Neuronal stem cell (in vitro differentiated cells): ENCODE results near the gene NECAB3.

Source experiments
- DNase-seq: peaks from one replicate; pipeline ENCODE4 v3.0.0-alpha.2; 2013; ENCODE audit warnings: low spot score
- H2AFZ ChIP-seq: one replicate; pipeline ENCODE4 v1.6.1; 2013; ENCODE audit warnings: mild to moderate bottlenecking, low read length, inconsistent platforms
- H2AK5ac ChIP-seq: 2 replicates; pipeline ENCODE4 v1.6.1; 2013; ENCODE audit warnings: low read depth, mild to moderate bottlenecking, inconsistent platforms, low read length, moderate library complexity, mixed read lengths
- H2BK120ac ChIP-seq: 2 replicates; pipeline ENCODE4 v1.6.1; 2013; ENCODE audit warnings: low read depth, mild to moderate bottlenecking, inconsistent platforms, low read length, moderate library complexity, mixed read lengths
- H2BK12ac ChIP-seq: one replicate; pipeline ENCODE4 v1.6.1; 2013; ENCODE audit warnings: low read length, inconsistent platforms
- H2BK15ac ChIP-seq: 2 replicates; pipeline ENCODE4 v1.6.1; 2013; ENCODE audit warnings: mild to moderate bottlenecking, low read length, inconsistent platforms, mixed read lengths
- H2BK5ac ChIP-seq: one replicate; pipeline ENCODE4 v1.6.1; 2013; ENCODE audit warnings: inconsistent platforms, mild to moderate bottlenecking, low read length, moderate library complexity
- H3K14ac ChIP-seq: one replicate; pipeline ENCODE4 v1.6.1; 2013; ENCODE audit warnings: low read length, inconsistent platforms
- H3K18ac ChIP-seq: 2 replicates; pipeline ENCODE4 v1.6.1; 2013; ENCODE audit warnings: low read length, inconsistent platforms
- H3K23ac ChIP-seq: 2 replicates; pipeline ENCODE4 v1.6.1; 2013; ENCODE audit warnings: low read depth, mild to moderate bottlenecking, mixed read lengths, low read length, inconsistent platforms; ENCODE audit not compliant: poor library complexity
- H3K27ac ChIP-seq: replicated peaks from 3 replicates; pipeline ENCODE4 v1.5.1; 2013; ENCODE audit warnings: low read length, inconsistent platforms
- H3K27me3 ChIP-seq, 3 experiments: 2 replicates each; pipeline ENCODE4 v1.6.1; 2013; ENCODE audit warnings: low read length in 3 of 3, mild to moderate bottlenecking in 2 of 3, inconsistent platforms in 1 of 3, low read depth in 1 of 3, mixed read lengths in 1 of 3, moderate library complexity in 1 of 3; ENCODE audit not compliant: control insufficient read depth in 3 of 3, insufficient read depth in 3 of 3
- H3K36me3 ChIP-seq, 2 donors: replicated peaks in 1 of 2; 2 replicates each; pipeline ENCODE4 v1.6.1; 2013; ENCODE audit warnings: low read length in 2 of 2; ENCODE audit not compliant: control insufficient read depth in 2 of 2, insufficient read depth in 2 of 2
- H3K4ac ChIP-seq: 2 replicates; pipeline ENCODE4 v1.6.1; 2013; ENCODE audit warnings: inconsistent platforms, mild to moderate bottlenecking, low read length, moderate library complexity
- H3K4me1 ChIP-seq, 2 donors: 1 replicate in 1 of 2; 2 replicates in 1 of 2; pipeline ENCODE4 v1.6.1; 2013; ENCODE audit warnings: low read length in 2 of 2, low read depth in 1 of 2; ENCODE audit not compliant: control insufficient read depth in 2 of 2, insufficient read depth in 1 of 2
- H3K4me2 ChIP-seq: one replicate; pipeline ENCODE4 v1.6.1; 2013; ENCODE audit warnings: mild to moderate bottlenecking, low read length, inconsistent platforms; ENCODE audit not compliant: insufficient read depth, poor library complexity, severe bottlenecking
- H3K4me3 ChIP-seq, 2 donors: 2 replicates each; pipeline ENCODE4 v1.5.1; 2013; ENCODE audit warnings: low read length in 2 of 2, mild to moderate bottlenecking in 2 of 2, inconsistent platforms in 1 of 2, moderate library complexity in 1 of 2
- H3K79me1 ChIP-seq: one replicate; pipeline ENCODE4 v1.6.1; 2013; ENCODE audit warnings: low read depth, mild to moderate bottlenecking, inconsistent platforms, low read length, moderate library complexity
- H3K9ac ChIP-seq: one replicate; pipeline ENCODE4 v1.6.1; 2013; ENCODE audit warnings: mild to moderate bottlenecking, low read depth, low read length, inconsistent platforms; ENCODE audit not compliant: poor library complexity
- H3K9me3 ChIP-seq, 2 donors: replicated peaks in 1 of 2; 2 replicates each; pipeline versions ENCODE3 to v1.6.1; 2013; ENCODE audit warnings: low read length in 2 of 2, mild to moderate bottlenecking in 2 of 2, inconsistent platforms in 1 of 2, low read depth in 1 of 2, mixed read lengths in 1 of 2, moderate library complexity in 1 of 2; ENCODE audit not compliant: control insufficient read depth in 2 of 2, insufficient read depth in 1 of 2
- H4K8ac ChIP-seq: one replicate; pipeline ENCODE4 v1.6.1; 2013; ENCODE audit warnings: low read depth, mild to moderate bottlenecking, inconsistent platforms, low read length, moderate library complexity
- H4K91ac ChIP-seq: one replicate; pipeline ENCODE4 v1.6.1; 2013; ENCODE audit warnings: low read length, low read depth, mild to moderate bottlenecking, inconsistent platforms; ENCODE audit not compliant: poor library complexity
- WGBS, 2 donors: extraction: QIAGEN DNeasy Blood & Tissue Kit; methylation state at CpG; one replicate each; pipeline ENCODE4 v1.1.7; 2013; ENCODE audit warnings: missing lambda C conversion rate in 2 of 2, mixed read lengths in 1 of 2; ENCODE audit not compliant: insufficient read length in 2 of 2, insufficient replicate concordance in 1 of 2; ENCODE audit errors: extremely low coverage in 2 of 2; 5-methylcytosine and 5-hydroxymethylcytosine counted together

The NECAB3 gene

GRCh38 chr20:33662172-33662571, 12.1 kb downstream of the NECAB3 start, which contains the start of gene C20orf144:
Gene C20orf144 (plus strand): TSS chr20:33662327. CDS start chr20:33662346, 19 bp downstream.
- Histone ChIP-seq H3K18ac (peak within 1 kb of the TSS; percentile 100), H3K4ac (no peak within 1 kb of the TSS), H3K9ac (peak within 1 kb of the TSS; percentile 99), H3K36me3 (peaks cover 3 to 14% of the 10 kb centered on the region in 2 donors), H2BK12ac (no peak within 1 kb of the TSS), H3K4me3 (peak within 1 kb of the TSS; percentile 56 to 96), H2AFZ (peak within 1 kb of the TSS; percentile 85), H3K14ac (peak within 1 kb of the TSS; percentile 98), H2BK15ac (peak within 1 kb of the TSS; percentile 27), H3K4me1 (peaks cover 5 to 9% of the 10 kb centered on the region in 2 donors), H3K9me3 (no peaks in the 10 kb centered on the region), H2BK120ac (no peak within 1 kb of the TSS), H3K4me2 (peak within 1 kb of the TSS; percentile 86), H3K23ac (peak within 1 kb of the TSS; percentile 99), H2BK5ac (no peak within 1 kb of the TSS), H3K27ac (no peak within 1 kb of the TSS), H2AK5ac (peak within 1 kb of the TSS; percentile 29), H3K27me3 (no peaks in the 10 kb centered on the region), H4K8ac (no peak within 1 kb of the TSS), H3K79me1 (peaks cover 3% of the 10 kb centered on the region), H4K91ac (no peak within 1 kb of the TSS)
- DNase-seq = no peak
- WGBS, 2 donors = no CpG with 5 or more reads among the region's 10 CpGs

GRCh38 chr20:33660685-33661058, 13.6 kb downstream of the NECAB3 start:
- no peak overlapping the region for H3K27ac ChIP-seq
- H3K14ac ChIP-seq = no peak overlapping the region
- no peak overlapping the region for H2BK12ac ChIP-seq
- H2BK15ac ChIP-seq = no peak overlapping the region
- no peak overlapping the region for H4K8ac ChIP-seq
- no peak overlapping the region for H3K18ac ChIP-seq
- no peak for DNase-seq
- no peak overlapping the region for H3K9ac ChIP-seq
- H3K4me3 ChIP-seq = no peak overlapping the region
- no peak overlapping the region for H2AFZ ChIP-seq
- H3K36me3 ChIP-seq = peaks cover 4 to 14% of the 10 kb centered on the region in 2 donors
- no peak overlapping the region for H2BK120ac ChIP-seq
- H2BK5ac ChIP-seq = peak overlapping the region; percentile 19
- WGBS, 2 donors = no CpG with 5 or more reads among the region's 7 CpGs
- H4K91ac ChIP-seq = no peak overlapping the region
- no peaks in the 10 kb centered on the region for H3K9me3 ChIP-seq
- H3K23ac ChIP-seq = no peak overlapping the region
- no peak overlapping the region for H2AK5ac ChIP-seq
- H3K4me2 ChIP-seq = no peak overlapping the region
- H3K4me1 ChIP-seq = peaks cover 5 to 8% of the 10 kb centered on the region in 2 donors
- H3K27me3 ChIP-seq = no peaks in the 10 kb centered on the region
- H3K4ac ChIP-seq = no peak overlapping the region
- peaks cover 3% of the 10 kb centered on the region for H3K79me1 ChIP-seq

GRCh38 chr20:33660035-33660684, 14.1 kb downstream of the NECAB3 start:
- Histone ChIP-seq H4K91ac (no peak overlapping the region), H3K4me1 (peaks cover 5 to 8% of the 10 kb centered on the region in 2 donors), H3K9me3 (no peaks in the 10 kb centered on the region), H3K4me3 (no peak overlapping the region), H2AK5ac (no peak overlapping the region), H3K36me3 (peaks cover 4 to 14% of the 10 kb centered on the region in 2 donors), H3K4me2 (no peak overlapping the region), H3K14ac (no peak overlapping the region), H2BK15ac (no peak overlapping the region), H3K4ac (no peak overlapping the region), H3K79me1 (peaks cover 3% of the 10 kb centered on the region), H2BK5ac (peak overlapping the region; percentile 19), H3K18ac (no peak overlapping the region), H3K9ac (peak overlapping the region; percentile 12), H2AFZ (no peak overlapping the region), H3K23ac (no peak overlapping the region), H4K8ac (no peak overlapping the region), H2BK12ac (no peak overlapping the region), H2BK120ac (no peak overlapping the region), H3K27ac (no peak overlapping the region), H3K27me3 (no peaks in the 10 kb centered on the region)
- DNase-seq = no peak
- WGBS, 2 donors = no CpG with 5 or more reads among the region's 21 CpGs

DNA sequence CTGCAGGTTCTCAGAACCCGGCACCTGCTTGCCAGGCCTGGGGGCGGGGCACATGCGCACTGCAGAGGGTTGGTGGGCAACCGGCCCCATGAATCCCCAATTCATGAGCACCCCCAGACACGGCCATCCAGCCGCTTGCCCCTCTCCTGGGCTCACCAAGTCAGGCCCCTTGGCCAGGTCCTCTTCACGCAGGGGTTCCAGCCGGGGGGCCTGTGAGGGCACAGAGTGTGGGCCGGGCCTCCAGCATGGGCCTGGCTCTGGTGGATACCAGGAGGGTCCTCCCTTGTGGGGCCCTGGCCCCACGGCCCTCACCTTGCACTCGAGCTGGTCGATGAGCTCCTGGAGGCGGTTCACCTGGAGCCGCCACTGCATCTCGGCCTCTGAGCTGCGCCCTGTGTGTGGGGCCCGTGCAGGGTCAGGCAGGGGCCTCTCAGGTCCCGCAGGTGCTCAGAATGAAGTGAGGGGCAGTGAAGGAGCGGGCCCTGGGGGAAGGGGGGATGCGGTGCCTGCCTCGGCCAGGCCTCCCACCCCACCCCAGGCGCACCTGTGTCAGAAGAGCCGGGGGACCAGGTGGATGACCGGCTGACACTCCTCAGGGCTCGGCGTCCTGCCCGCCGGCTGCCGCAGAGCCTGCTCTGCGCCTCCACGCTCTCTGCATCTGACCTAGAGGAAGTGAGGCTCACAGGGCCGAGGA, 14.7 kb downstream of the NECAB3 start:
- no peaks in the 10 kb centered on the region for H3K9me3 ChIP-seq
- no peaks in the 10 kb centered on the region for H3K27me3 ChIP-seq
- H4K91ac ChIP-seq = no peak overlapping the region
- H3K4me1 ChIP-seq = peaks cover 5 to 8% of the 10 kb centered on the region in 2 donors
- H2BK12ac ChIP-seq = no peak overlapping the region
- no peak overlapping the region for H2BK15ac ChIP-seq
- H2AFZ ChIP-seq = no peak overlapping the region
- H3K4me2 ChIP-seq = no peak overlapping the region
- no peak overlapping the region for H3K4ac ChIP-seq
- no peak overlapping the region for H3K9ac ChIP-seq
- no peak overlapping the region for H3K27ac ChIP-seq
- no peak overlapping the region for H2AK5ac ChIP-seq
- H3K18ac ChIP-seq = no peak overlapping the region
- H2BK120ac ChIP-seq = no peak overlapping the region
- peaks cover 4 to 14% of the 10 kb centered on the region in 2 donors for H3K36me3 ChIP-seq
- WGBS, 2 donors = no CpG with 5 or more reads among the region's 32 CpGs
- no peak overlapping the region for H4K8ac ChIP-seq
- H3K4me3 ChIP-seq = no peak overlapping the region
- H2BK5ac ChIP-seq = no peak overlapping the region
- H3K79me1 ChIP-seq = peaks cover 3% of the 10 kb centered on the region
- H3K23ac ChIP-seq = no peak overlapping the region
- no peak for DNase-seq
- no peak overlapping the region for H3K14ac ChIP-seq
